ENCODE data around the gene EDAR. TPM values are rescaled to one million over a fixed set of nuclear protein-coding genes. Genes with fewer than 3 reads are reported as not detected.

Gene EDAR
- total RNA-seq, 1 donor from 2014 or later, result not detected

DNA sequence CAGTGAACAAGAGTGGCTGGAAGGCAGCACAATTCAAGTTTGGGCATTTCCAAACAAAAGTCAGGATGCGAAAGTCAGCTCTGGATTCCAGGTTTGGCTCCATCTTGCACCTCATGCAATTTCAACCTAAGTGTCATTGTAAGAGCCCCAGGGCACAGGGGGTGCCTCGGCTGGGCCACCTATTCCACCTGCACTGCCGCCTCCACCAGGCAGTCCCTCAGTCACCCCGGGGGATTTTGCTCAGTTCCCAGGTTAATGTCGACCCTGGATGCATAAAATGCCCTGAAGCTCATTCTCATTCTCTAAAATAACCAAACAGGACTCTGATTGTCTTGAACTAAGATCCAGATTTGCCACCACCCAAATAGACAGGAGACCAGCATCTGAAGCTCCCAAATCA is 77.6 kb downstream of the EDAR start:
- intact Hi-C loops (cut with micrococcal nuclease), result no loop called here

DNA sequence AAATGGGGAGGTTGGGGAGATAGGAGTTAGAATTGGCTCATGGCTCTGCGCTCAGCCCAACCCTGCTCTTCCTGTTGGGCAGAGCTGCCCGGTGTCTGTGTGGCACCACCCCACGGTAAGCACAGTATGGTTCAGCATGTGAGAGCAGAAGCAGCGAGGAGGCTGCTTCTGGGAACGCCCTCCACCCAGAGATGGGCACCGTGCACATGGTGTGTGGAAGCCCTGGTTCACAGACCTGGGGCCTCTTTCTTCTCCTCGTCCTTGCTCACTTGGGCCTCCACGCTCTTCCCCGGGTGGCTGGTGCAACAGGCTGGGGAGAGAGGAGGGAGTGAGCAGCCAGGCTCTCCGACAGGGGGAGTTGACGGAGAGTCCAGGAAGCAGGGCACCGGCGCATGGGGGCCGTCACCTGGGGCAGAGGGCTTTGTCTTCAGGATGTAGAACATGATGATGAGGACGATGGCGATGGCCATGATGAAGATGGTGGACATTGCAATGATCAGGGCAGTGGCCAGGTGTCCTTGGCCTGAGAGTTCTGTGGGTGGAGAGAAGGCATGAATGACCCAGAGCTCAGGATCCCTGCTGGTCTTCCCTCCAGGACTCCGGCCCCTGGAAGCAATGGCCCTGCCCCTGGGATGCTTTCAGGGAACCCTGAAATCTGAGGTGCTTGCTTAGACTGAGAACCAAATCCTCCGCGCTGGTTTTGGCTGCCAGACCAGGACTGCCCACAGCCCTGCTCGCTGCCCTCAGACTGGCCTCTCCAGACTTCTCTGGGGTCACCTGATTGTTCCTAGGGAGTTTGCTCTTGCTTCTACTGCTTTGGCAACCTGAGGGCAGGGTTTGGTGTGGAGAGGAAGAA is 78.3 kb downstream of the EDAR start:
- intact Hi-C loops (cut with micrococcal nuclease), result no loop called here

DNA sequence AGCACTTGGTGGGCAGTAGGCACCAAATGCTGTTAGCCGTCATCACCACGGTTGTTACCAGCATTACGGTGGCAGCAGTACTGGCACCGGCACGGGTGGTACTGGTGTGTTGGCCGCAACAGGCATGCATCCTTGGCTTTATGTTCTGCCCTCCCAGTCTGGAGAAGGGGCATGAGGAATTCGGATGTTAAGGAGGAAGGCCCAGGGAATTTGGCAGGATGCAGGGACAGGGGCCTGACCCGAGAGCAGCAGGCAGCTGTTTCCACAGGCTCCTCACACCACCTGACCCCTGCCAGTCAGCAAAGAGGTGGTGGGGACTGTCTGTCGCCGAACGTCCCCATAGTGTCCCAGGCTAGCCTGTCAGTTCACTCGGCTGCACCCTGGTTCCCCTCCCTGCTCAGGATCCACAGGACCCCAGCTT is 79.0 kb downstream of the EDAR start:
- intact Hi-C loops (cut with micrococcal nuclease), result no loop called here

DNA sequence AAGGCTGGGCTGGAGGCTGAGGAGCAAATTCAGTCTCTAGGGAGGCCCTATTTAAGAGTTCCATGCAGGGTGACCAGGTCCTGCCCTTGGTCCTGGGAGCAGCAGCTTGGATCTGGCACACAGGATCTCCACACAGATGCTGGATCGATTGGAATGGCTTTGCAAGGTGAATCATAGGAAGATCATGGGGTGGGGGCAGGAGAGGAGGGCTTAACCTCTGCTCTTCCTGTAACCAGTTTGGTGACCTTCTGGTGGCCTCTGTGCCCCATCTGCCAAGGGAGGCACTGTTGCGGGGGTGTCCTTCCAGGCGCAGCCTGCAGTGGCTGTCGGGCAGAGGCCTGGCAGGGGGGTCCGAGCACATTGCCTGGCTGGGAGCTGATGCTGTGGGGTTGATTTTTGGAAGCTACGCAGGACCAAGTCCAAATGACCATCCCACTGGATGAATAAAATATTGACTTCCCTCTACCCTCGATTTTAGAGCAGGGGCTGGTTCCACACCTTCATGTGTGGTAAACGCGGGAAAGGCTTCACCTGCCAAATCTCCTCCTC is 79.7 kb downstream of the EDAR start:
- intact Hi-C loops (cut with micrococcal nuclease), result no loop called here

DNA sequence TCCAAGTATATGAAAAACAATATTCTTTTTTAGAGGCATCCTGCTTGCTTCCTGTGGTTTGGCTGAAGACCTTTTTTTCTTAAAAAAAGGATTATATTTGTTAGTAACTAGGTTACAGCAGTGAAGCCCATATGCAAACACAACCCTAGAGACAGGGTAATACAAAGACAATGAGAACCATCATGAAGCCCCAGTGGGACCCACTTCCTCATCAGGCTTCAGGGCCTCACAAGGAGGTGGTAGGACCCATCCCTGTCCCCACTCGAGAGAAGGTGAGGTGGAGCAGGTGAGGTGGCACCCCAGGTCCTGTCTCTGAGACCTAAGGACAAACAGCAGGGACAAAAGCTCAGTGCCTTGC is 80.3 kb downstream of the EDAR start:
- intact Hi-C loops (cut with micrococcal nuclease), result no loop called here

DNA sequence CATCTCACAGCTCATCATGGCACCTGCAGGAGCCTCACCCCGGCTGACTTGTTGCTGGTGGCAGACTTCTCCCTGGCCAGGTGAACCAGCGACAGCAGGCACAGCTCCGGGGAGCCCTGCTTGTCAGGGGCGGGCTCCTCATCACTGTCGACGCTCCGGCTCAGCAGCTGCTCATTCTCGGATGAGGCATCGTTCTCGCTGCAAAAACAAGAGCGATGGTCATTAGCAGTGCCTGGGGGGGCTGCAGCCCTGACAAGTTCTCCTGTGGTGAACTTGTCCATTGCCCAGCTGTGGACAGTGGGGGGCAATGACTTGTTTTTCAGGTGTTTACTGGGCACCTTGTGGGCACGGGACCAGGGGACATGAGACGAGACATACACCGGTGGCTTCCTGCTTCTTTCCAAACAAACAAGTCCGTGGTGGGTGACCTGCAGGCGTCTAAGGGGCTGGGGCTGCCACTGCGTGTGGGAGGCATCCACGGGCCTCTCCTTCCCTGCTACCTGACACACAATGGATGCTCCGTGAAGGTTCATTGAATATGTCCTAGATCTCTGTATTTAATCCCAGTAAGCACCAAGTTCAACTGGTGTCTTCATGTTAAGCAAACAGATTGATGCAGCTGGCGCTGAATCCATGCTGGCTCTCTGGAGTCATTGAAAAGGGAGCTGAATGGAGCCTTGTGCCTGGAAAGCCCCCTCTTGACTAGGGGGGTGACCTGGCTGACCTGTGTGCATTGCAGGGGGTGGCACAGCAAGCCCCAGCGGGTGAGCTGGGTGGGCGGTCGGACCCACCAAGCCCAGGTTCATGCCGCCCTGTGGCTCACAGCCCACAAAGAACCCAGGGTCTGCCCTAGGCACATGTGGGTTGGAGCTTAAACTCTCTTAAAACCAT is 81.0 kb downstream of the EDAR start:
- intact Hi-C loops (cut with micrococcal nuclease), result no loop called here

DNA sequence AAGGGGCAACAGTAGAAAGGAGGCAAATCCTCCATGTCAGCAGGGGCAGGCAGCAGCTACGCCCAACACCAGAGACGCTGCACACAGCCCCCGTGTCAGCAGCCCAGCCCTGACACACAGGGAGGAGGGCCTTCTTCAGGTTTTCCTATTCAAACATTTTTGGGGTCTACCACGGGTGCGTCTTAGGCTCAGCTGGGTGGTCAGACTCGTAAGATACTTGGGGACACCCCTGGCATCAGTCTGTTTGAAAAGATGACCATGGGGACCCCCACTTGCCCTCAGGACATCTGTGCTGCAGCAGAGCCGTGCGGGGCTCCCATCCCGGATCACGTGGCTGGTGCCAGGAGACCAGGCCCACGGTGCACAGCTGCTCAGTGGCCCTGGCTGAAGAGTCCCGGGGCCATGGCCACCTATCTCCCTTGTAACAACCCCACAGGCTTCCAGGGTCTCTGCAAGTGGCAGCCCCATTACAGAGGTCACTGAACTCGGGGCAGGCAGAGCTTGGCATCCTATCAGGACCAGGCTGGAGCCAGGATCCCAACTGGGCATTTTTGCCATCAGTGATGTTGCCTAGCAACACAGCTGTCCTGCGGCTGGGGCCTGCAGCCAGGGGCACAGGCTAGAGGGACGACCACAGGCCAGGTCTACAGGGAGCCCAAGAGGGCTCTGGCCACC is 82.5 kb downstream of the EDAR start:
- intact Hi-C loops (cut with micrococcal nuclease), result no loop called here

DNA sequence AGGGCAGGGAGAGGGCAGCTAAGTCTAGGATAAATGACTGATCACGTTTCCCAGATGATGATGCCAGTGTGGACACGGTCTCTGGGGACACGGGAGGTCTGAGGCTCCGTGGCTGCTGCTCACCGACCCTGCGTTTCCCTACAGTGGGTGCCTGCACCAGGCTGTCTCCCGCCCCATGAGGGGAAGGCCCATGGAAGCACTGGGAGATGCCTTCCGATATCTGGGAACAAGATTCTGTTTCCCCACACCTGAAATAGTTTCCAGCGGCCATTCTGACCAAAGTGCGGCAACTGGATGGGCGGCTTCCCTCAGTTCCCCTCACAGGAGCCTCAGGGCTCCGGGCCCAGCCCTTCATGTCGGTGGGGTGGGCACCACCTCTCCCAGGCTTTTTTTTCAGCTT is 83.1 kb downstream of the EDAR start:
- intact Hi-C loops (cut with micrococcal nuclease), result no loop called here

DNA sequence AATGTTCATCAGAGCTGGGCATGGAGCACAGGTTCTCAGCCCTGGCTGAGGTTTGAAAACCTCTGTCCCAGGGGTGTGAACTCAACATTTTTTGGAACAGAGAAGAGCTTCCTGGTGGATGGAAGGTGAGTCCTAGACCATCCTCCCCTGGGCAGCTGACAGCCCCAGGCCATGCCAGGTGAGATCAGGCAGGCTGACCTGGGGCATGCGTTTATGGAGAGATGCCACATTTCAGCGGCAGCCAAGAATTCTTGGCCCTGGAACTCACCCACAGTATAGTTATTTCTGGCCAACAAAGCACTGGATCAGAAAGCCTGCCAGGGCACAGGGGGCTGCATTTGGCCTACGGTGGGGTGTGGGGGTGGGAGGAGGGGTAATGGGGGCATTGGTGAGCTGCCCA is 83.8 kb downstream of the EDAR start:
- intact Hi-C loops (cut with micrococcal nuclease), result no loop called here

DNA sequence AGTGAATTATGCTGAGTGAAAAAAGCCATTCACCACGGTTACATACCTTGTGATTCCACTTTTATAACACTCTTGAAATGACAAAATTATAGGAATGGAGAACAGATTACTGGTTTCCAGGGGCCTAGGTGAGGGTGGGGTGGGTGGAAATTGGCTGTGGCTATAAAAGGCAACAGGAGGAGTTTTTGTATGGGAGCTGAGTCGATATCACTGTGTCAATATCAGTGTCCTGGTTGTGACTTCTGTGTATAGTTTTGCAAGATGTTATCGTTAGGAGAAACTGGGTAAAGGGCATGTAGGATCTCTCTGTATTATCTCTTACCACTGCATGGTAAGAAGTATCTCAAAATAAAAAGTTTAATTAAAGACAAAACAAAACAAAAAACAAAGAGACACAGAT is 84.3 kb downstream of the EDAR start:
- intact Hi-C loops (cut with micrococcal nuclease), result no loop called here

DNA sequence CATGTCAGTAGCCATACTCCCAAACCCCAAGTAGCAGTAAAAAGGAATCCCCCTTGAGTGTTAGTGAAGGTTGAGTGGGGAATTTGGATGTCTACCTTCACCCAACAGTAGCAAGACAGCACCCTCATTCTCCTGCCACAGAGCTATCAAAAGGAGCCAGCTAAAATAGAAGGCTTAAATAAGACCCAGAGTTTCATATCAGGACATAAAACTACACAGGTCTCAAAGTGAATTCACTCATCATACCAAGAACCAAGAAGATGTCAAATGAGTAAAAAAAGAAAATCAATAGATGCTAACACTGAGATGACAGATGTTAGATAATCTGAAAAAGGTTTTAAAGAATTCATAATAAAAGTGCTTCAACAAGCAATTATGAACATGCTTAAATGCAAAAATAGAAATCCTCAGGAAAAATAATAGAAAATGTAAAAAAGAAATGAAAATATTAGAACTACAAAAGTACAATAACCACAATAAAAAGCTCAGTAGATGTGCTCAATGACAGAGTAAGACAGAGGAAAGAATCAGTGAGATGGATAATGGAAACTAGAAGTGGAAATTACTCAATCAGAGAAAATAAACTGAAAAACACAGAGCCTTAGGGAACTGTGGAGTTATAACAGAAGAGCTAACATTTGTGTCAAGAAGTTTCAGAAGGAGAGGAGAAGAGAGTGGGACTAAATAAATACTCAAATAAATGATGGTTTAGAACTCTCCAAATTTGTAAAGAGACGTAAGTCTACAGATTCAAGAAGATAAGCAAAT is 90.5 kb downstream of the EDAR start:
- intact Hi-C loops (cut with micrococcal nuclease), result no loop called here

DNA sequence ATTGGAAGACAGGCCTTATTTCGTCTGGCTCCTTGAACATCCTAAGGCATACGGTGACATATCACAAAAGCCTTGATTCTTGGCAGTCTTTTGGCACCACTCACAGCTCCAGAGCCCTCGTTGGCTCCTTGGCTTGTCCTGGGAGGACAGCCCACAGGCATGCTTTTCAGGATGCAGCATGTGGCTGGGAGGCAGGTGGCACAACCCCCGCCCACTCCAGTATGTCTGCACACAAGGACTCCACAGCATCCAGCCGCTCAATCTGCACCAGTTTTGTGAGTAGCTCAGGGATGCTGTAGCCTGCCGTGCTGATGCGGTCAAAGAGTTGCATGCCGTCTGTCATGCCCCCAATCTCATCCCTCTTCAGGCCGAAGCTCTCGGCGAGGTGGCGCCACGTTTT is 92.3 kb downstream of the EDAR start:
- intact Hi-C loops (cut with micrococcal nuclease), result no loop called here

DNA sequence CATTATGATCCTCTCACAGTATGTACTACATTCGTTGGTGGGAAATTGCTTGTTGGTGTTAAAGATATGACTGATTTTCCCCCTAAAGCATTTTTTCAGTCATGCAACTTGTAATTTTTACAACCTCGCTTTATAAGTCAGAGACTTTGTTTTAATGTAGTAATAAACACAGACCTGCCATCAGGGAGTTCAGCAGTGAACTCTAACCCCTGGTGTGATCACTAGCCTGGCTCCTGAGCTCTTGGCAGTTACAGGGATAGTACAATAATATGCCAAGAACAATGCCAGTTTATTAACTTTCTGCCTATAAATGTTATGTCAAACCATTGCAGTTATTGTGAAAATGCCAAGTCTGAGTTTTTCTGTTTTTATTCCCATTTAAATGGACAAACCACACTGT is 93.8 kb downstream of the EDAR start:
- intact Hi-C loops (cut with micrococcal nuclease), result no loop called here

DNA sequence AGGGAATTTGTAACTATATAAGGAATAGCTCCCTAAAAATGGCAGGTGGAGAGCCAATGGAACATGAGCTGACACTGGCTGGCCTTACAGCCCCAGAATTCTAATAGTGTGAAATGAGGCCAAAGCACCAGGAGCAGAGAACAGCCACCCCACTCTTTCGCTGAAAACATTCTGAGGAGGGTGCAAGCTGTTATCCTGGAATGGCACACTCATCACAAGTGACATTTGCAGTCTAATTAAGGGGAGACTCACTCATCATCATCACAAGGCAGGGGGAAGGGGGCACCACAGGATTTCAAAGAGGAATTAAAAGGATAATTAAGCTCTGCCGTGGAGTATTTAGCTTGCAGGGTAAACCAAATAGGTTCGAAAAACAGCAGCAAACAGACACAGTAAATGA is 94.3 kb downstream of the EDAR start:
- intact Hi-C loops (cut with micrococcal nuclease), result no loop called here

DNA sequence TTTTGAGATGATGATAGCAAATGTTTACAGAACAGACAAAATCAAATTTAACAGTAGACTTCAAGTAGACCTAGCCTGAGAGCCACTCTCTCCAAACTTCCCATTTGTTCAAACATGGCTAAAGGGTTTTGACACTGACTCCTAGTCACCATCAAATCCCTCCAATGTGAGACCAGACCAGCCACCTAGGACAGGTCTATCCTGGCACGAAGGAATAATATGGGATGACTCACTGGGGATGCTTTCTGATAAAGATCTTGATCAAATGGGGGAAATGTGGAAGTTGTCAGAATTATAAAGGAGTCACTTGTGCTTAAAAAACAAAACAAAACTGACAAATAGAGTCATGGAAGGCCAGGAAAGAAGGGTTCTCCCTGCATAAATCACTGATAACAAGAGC is 95.7 kb downstream of the EDAR start:
- intact Hi-C loops (cut with micrococcal nuclease), result no loop called here

DNA sequence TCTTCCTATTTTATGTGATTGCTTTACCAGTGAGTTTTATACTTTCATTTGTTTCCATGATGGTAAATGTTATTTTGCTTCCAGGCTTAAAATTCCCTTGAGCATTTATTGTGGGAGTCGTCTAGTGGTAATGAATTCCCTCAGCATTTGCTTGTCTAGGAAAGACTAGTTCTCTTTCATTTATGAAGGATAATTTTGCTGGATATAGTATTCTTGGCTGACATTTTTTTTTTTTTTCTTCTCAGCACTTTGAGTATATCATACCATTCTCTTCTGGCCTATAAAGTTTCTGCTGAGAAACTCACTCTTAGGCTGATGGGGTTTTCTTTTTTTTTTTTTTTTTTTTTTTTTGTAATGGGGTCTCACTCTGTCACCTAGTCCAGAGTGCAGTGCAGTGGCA is 99.1 kb downstream of the EDAR start:
- intact Hi-C loops (cut with micrococcal nuclease), result no loop called here

DNA sequence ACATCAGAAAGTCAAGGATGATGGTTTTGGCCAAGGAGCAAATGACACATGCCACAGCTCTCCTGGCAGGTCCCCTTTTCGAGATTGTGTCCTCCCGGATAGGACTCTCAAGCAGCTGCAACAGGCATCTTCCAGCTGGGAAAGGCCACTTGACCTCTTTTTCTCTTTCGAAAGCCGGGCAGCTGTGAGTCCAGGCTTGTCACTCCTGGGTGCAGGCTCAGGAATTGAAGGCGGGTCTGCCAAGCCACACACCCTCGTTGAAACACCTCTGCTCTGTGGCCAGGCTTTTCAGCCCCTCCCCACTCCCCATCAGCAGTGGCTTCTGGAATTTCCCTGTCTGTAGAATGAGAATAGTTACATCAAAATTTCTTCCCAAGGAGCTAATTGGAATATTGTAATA is 104.4 kb downstream of the EDAR start:
- intact Hi-C loops (cut with micrococcal nuclease), result no loop called here

DNA sequence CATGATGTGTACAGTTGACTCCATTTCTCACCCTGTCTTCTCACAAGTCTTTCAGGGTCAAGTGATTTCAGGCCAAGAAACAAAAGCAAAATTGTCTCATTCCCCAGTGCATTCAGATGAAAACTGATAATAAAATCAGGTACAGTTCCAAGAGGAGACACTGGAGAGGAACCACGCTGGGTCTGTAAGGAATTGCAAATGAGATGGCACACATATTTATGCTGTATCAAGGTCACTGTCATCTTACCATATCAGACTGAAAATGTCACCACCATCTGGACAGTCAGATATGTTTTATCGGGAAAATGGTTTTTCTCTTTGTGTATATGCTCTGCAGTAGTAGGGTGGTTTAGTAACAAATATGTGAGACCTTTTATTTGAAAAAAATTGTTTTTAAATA is 110.7 kb downstream of the EDAR start:
- intact Hi-C loops (cut with micrococcal nuclease), result no loop called here

DNA sequence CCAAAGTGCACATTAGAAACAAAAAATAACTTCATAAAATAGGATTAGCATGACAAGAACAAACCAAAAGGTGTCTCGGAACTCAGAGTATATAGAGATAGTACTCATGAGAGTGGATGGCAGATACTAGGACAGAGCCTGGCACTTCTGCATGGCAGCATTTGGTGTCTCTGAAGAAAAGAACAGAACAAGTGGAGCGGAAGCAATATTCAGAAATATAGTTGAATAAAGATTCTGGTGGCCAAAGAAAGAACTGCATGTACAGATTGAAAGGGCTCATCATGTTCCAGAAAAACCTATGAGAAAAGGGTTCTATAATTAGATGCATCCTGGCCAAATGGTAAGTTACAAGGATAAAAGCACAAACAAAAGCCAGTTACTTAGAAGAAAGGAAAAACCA is 111.5 kb downstream of the EDAR start:
- intact Hi-C loops (cut with micrococcal nuclease), result no loop called here

DNA sequence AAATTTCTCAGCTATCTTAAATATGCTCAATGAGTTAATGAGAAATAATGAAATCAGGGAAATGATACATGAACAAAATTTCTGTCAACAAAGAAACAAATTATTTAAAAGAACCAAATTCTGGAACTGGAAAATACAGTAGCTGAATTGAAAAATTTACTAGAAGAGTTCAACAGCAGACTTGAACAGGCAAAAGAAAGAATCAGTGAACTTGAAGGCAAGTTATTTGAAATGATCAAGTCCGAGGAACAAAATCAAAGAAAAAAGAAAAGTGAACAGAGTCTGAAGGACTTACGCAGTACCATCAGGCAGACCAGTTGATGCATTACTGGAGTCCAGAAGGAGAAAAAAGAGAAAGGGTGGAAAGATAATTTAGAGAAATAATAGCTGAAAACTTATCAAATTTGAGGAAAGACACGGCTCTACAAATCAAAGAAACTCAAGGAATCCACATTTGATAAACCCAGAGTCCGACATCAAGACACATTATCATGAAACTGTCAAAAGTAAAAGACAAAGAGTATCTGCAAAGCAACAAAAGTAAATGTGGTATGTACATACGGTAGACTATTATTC is 118.9 kb downstream of the EDAR start:
- intact Hi-C loops (cut with micrococcal nuclease), result no loop called here

DNA sequence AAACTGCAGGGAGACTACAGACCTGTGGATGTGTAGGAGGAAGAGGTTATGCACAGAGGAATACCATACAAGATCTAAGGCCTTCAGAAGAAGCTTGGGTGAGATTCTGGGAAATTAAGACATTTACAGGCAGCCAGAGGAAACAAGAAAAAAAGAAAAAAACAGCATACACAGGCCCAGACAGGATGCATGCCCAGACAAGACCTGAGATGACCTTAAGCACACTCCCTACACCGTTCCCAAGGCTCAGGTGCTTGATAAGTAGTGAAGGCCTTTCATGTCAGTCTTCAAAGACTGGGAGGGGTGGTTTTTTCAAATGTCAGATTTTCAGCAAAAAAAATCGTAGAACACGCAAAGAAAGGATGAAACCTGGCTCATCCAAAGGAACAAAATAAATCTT is 119.5 kb downstream of the EDAR start:
- intact Hi-C loops (cut with micrococcal nuclease), result no loop called here

Measured in T-helper 2 cell treated with Interferon-gamma antibody and Interleukin-4, amounts not matched to agents 100 ng/mL and 5 ng/mL, for 36 hours (primary cell).